GM18870 (cell line): Measurements from ENCODE around the gene CERS2.

Source experiments
- ATAC-seq: cut with Tn5 transposase; IDR thresholded peaks from one replicate; pipeline ENCODE4 v1.9.1; 2021; ENCODE audit warnings: moderate library complexity; ENCODE audit not compliant: unreplicated experiment

Gene CERS2

GRCh38 chr1:150917387-150917786 is 57.2 kb downstream of the CERS2 start:
- no peak for ATAC-seq
